D721Med (cell line): ENCODE data around the gene HBA1.
"Not testable (repeated sequence)": the region's sequence is repeated elsewhere in the genome, so short reads cannot be mapped to it uniquely, and the experiment has no call there.

Experiments
- DNase-seq: peaks from one replicate; pipeline ENCODE4 v3.0.0; 2011; ENCODE audit warnings: low spot score; ENCODE audit not compliant: insufficient read length
- FAIRE-seq: peaks from 2 replicates; lab custom pipeline; 2011; peaks lifted over from hg19 to GRCh38; lab: Jason Lieb, UNC
- TF ChIP-seq, protein P1 (sequence below): IDR thresholded peaks from 2 replicates; pipeline ENCODE4 v1.5.1; 2012; ENCODE audit warnings: mild to moderate bottlenecking, control low read depth; ENCODE audit not compliant: insufficient read depth; ENCODE audit errors: missing control alignments

The HBA1 gene

DNA sequence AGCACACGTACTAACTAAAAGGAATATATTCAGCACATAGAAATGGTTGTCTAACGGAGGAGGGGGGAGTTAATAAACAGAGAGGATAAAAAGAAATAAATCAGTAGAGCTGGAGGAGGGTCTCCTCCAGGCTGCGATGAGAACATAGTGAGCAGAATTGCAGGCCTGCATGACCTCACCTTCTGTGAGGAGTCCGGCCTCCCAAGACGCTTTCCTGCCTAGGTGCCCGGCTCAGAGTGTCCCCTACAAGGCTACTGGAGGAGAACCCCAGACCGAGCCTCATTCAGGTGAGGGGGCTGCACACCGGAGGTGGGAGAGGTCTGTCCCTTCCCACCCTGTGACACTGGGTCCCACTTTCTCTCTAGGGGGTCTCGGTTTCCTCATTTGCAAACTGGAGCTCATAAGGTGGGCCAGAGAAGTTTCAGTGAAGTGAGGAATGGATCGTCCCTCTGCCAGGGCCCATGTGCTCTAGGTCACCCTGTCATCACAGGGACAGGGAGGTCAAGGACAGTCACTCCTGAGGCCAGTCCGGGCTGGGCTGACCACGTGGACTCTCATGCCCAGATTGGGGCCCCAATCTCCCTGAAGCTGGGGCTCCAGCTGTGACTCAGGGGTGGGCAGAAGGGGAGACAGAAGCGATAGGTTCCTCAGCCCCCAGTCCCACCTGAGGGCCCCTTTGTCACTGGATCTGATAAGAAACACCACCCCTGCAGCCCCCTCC, 14.0 kb upstream of the HBA1 start:
- DNase-seq (no peak), FAIRE-seq (no peak)
- TF ChIP-seq, protein P1, sequence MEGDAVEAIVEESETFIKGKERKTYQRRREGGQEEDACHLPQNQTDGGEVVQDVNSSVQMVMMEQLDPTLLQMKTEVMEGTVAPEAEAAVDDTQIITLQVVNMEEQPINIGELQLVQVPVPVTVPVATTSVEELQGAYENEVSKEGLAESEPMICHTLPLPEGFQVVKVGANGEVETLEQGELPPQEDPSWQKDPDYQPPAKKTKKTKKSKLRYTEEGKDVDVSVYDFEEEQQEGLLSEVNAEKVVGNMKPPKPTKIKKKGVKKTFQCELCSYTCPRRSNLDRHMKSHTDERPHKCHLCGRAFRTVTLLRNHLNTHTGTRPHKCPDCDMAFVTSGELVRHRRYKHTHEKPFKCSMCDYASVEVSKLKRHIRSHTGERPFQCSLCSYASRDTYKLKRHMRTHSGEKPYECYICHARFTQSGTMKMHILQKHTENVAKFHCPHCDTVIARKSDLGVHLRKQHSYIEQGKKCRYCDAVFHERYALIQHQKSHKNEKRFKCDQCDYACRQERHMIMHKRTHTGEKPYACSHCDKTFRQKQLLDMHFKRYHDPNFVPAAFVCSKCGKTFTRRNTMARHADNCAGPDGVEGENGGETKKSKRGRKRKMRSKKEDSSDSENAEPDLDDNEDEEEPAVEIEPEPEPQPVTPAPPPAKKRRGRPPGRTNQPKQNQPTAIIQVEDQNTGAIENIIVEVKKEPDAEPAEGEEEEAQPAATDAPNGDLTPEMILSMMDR, result no peak

DNA sequence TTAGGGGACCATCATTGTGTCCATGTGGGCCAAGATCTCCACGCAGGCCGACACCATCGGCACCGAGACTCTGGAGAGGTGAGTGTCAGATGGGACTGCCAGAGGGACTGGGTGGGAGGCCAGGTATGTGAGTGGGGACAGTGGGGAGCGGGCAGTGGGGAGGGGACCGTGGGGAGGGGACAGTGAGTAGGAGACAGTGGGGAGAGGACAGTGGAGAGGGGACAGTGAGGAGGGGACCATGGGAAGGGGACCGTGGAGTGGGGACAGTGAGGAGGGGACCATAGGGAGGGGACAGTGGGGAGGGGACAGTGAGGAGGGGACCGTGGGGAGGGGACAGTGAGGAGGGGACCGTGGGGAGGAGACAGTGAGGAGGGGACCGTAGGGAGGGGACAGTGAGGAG, 13.3 kb upstream of the HBA1 start:
- DNase-seq, FAIRE-seq: not testable (repeated sequence)

DNA sequence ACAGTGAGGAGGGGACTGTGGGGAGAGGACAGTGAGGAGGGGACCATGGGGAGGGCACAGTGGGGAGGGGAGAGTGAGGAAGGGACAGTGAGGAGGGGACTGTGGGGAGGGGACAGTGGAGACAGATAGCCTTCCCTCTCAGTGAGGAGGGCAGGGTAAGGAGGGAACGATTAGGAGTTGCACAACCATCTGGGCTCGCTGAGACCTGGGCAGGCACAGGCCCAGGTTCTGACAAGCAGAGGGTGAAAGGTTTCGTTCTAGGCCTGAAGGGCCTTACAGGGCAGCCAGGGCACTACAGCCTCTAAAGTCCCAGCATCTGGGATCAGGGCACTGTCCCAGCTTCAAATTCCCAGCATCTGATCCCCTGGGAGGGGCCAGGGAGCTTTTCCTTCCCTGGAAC, 12.8 kb upstream of the HBA1 start:
- DNase-seq, FAIRE-seq: not testable (repeated sequence)

DNA sequence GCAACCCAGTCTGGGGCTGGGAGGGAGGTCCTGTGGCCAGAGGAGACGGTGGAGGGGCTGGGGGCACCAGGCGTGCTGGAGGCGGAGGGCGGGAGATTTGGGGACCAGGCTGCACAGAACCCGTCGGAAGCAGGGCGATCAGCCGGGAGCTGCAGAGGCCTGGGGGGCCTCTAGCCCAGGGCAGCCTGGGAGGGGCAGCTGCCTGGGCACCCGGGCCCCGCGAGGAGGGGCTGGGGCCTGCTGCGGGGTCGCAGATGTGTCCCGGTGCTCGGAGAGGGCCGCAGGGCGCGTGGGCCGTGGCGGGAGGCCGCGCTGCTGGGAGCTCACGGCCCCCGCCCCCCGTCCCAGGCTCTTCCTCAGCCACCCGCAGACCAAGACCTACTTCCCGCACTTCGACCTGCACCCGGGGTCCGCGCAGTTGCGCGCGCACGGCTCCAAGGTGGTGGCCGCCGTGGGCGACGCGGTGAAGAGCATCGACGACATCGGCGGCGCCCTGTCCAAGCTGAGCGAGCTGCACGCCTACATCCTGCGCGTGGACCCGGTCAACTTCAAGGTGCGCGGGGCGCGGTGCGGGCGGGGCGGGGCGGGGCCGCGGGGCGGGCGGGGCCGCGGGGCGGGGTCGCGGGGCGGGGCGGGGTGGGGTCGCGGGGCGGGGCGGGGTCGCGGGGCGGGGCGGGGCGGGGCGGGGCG, 12.2 kb upstream of the HBA1 start:
- not testable (repeated sequence) for DNase-seq, FAIRE-seq

DNA sequence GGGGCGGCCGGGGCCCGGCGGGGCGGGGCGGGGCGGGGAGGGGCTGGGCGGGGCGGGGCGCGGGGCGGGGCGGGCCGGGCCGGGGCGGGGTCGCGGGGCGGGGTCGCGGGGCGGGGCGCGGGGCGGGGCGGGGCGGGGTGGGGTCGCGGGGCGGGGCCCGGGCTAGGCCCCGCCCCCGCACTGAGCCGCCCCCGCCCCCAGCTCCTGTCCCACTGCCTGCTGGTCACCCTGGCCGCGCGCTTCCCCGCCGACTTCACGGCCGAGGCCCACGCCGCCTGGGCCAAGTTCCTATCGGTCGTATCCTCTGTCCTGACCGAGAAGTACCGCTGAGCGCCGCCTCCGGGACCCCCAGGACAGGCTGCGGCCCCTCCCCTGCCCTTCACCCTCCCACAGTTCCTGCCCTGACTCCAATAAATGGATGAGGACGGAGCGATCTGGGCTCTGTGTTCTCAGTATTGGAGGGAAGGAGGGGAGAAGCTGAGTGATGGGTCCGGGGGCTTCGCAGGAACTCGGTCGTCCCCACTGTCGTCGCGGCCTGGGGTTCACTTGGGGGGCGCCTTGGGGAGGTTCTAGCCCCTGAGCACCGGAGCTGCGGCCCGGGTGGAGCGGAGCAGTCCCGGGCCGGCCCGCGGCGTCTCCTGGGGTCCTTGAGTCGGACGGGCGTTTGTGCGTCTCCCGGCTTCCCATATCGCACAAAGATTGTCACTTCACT, 11.5 kb upstream of the HBA1 start:
- TF ChIP-seq, protein P1, result no peak
- FAIRE-seq (no peak), DNase-seq (no peak)

DNA sequence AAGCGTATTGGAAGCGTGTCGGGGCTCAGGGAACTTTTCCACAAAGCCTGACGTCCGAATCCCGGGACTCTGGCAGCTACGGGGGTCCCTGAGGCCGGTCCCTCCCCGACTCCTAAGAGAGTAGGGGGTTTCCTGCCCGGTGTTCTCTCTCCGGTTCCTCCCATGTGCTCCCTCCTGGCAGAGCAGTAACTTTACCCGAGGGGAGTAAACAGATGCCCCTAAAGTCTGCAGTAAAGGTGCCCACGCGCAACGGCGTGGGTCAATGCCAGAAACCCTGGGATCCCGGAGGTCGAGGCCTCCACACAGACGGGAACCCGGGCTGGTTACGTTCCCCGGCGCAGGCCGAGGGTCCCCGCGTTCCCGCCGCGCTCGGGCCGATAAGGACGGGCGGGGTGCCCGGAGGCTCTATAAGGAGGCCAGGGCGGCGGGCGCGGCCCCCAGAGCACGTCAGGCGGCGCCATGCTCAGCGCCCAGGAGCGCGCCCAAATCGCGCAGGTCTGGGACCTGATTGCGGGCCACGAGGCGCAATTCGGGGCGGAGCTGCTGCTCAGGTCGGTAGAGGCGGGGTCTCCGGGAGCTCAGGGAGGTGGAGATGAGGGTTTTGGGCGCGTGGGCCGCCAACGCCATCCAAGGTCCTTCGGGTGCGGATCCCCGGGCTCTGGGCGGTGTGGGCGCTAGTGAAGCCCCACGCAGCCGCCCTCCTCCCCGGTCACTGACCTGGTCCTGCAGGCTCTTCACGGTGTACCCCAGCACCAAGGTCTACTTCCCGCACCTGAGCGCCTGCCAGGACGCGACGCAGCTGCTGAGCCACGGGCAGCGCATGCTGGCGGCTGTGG, 10.7 kb upstream of the HBA1 start, which contains the start of gene HBM:
HBM (plus strand) TSS at position 440 of the 836 bp plus-strand sequence; CDS start at position 460, 20 bp downstream.
- TF ChIP-seq, protein P1, result no peak
- DNase-seq, result no peak
- FAIRE-seq, result no peak

DNA sequence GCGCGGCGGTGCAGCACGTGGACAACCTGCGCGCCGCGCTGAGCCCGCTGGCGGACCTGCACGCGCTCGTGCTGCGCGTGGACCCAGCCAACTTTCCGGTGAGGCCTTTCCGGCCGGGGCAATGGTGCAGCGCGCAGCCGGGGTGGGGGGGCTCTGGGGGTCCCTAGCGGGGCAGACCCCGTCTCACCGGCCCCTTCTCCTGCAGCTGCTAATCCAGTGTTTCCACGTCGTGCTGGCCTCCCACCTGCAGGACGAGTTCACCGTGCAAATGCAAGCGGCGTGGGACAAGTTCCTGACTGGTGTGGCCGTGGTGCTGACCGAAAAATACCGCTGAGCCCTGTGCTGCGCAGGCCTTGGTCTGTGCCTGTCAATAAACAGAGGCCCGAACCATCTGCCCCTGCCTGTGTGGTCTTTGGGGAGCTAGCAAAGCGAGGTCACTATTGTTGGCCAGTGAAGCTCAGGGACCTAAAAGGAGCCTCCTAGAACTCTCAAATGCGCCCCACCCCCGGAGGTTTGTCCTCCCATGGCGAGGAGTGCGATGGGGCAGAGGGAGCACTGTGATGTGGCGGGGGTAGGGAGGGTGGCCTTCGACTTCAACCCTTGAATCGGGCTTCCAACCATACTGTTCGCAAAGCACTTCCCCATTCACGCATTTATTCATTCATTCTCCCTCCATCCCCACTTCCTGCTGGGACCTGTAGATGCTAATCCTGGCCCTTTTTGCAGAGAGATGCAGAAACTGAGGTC, 9.9 kb upstream of the HBA1 start:
- no peak for DNase-seq
- FAIRE-seq, result no peak
- TF ChIP-seq, protein P1, result no peak
